ENCODE data around the gene TRIP13.

DNA sequence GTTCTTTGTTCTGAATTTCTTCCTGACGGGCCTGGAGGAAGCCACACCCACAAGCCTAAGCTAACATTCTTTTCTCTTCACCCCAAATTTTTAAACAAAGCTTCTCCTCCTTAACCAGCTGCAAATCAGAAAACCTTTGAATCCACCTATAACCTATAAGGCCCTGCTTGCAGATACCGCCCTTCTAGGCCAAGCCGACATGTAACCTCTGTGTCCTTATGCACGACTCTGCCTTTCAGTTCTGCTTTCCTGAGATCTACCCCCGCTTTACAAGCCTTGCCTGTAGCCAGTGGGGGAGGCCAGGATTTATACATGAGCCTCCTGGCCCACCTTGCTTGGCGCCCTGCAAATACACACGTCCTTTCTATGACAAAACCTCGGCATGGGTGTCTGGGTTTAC lies 19.4 kb upstream of the TRIP13 start:
- TF ChIP-seq YY1 (IDR thresholded peaks at IDR 0.05; ENCODE audit: insufficient read depth, insufficient read length) (no peak), ZNF274 (IDR thresholded peaks at IDR 0.05; ENCODE audit: low read depth, low read length) (no peak), SUZ12 (IDR thresholded peaks at IDR 0.05; ENCODE audit: extremely low read depth, insufficient read depth, insufficient read length) (no peak)

All from NT2/D1 (cell line).